ENCODE data around the gene SIDT2.

SIDT2 gene

DNA sequence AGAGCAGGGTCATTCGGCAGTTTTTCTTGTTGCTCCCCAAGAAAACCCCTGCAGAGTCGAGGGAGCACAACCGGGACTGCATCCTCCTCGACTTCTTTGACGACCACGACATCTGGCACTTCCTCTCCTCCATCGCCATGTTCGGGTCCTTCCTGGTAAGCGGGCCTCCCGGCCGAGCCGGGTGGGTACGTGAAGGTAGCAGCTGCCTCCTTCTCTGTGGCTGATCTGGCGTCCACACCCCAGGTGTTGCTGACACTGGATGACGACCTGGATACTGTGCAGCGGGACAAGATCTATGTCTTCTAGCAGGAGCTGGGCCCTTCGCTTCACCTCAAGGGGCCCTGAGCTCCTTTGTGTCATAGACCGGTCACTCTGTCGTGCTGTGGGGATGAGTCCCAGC is 17.2 kb downstream of the SIDT2 start:
- Histone ChIP-seq H3K36me3 (peaks cover under 1% of the 10 kb centered on the region), H3K4me1 (no peaks in the 10 kb centered on the region), H3K4me3 (ENCODE audit: low read depth, low read length) (no peak overlapping the region), H3K27me3 (no peaks in the 10 kb centered on the region), H3K9me3 (no peaks in the 10 kb centered on the region)
- TF ChIP-seq, protein P1, sequence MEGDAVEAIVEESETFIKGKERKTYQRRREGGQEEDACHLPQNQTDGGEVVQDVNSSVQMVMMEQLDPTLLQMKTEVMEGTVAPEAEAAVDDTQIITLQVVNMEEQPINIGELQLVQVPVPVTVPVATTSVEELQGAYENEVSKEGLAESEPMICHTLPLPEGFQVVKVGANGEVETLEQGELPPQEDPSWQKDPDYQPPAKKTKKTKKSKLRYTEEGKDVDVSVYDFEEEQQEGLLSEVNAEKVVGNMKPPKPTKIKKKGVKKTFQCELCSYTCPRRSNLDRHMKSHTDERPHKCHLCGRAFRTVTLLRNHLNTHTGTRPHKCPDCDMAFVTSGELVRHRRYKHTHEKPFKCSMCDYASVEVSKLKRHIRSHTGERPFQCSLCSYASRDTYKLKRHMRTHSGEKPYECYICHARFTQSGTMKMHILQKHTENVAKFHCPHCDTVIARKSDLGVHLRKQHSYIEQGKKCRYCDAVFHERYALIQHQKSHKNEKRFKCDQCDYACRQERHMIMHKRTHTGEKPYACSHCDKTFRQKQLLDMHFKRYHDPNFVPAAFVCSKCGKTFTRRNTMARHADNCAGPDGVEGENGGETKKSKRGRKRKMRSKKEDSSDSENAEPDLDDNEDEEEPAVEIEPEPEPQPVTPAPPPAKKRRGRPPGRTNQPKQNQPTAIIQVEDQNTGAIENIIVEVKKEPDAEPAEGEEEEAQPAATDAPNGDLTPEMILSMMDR (IDR thresholded peaks at IDR 0.05; ENCODE audit: low read depth, low read length) = no peak
- DNase-seq = no peak

DNA sequence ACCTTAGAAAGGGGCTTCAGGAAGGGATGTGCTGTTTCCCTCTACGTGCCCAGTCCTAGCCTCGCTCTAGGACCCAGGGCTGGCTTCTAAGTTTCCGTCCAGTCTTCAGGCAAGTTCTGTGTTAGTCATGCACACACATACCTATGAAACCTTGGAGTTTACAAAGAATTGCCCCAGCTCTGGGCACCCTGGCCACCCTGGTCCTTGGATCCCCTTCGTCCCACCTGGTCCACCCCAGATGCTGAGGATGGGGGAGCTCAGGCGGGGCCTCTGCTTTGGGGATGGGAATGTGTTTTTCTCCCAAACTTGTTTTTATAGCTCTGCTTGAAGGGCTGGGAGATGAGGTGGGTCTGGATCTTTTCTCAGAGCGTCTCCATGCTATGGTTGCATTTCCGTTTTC is 18.5 kb downstream of the SIDT2 start:
- no peak for DNase-seq
- H3K27me3 ChIP-seq = no peaks in the 10 kb centered on the region
- TF ChIP-seq, protein P1 (IDR thresholded peaks at IDR 0.05; ENCODE audit: low read depth, low read length) = no peak
- H3K36me3 ChIP-seq = no peaks in the 10 kb centered on the region; the same call in 1 of the 2 replicates
- no peaks in the 10 kb centered on the region for H3K9me3 ChIP-seq
- no peaks in the 10 kb centered on the region for H3K4me1 ChIP-seq
- no peak overlapping the region for H3K4me3 ChIP-seq (ENCODE audit: low read depth, low read length)

DNA sequence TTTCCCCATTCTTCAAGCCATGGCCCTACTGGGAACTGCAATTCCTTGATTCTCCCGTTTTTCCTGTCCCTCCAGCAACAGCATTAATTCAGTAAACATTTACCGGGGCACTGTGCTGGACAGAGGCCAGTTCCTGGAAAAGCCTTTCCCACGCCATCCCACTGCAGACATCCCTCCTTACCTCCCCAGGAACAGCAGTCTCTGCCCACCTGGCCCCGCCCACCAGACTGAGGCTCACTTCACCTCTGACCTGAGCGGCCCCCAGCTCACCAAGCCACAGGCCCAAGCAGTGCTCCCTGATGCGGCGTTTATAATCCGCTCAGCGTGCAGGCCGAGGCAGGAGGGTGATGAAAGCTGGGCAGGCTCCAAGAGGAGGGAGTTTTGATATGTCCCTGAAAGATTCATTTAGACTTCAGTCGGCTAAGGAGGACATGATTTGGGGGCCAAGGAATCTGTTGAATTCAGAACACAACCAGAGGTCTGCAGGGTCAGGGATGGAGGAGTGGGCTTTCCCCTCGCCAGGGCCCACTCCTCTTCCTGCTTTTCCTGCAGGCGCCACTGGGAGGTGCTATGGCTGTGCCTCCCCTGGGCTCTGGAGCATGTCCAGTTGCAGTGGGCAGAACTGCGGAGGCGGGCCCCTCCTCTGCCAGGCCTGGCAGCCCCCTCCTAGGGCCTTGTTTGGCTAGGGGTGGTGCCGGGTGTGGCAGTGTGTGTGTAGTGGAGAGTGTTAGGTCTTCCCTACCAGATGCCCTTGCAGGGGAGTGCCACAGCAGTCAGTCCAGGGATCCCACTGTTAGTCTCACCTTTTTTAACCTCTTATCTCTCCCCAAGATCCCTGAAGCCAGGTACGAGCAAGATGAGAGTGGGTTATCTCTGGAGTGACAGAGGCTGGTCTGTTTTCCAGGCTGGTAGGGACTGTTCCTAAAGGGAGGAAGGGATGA is 19.2 kb downstream of the SIDT2 start:
- no peak overlapping the region for H3K4me3 ChIP-seq (ENCODE audit: low read depth, low read length)
- peak; percentile 49 for DNase-seq

DNA sequence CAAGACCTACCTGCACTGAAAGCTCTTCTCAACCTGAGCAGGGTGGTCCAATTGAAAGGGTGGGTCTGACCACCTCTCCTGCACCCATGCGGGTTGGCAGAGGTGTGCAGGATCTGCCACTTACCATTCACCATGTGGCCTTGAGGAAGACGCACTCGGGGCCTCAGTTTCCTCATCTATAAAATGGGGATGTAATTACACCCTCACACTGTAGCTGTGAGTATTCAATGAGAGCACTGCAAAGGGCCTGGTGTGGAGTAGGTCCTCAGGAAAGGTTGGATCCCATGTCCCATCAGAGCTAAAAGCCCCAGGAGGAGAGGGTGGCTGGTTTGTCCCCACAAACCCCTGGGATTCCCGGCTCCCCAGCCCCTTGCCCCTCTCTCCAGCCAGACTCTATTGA is 20.1 kb downstream of the SIDT2 start:
- no peak overlapping the region for H3K4me3 ChIP-seq (ENCODE audit: low read depth, low read length)

More for the DNA sequence above, 19.2 kb downstream of the SIDT2 start:
- TF ChIP-seq, protein P1 (IDR thresholded peaks at IDR 0.05; ENCODE audit: low read depth, low read length) = peak; percentile 63
- H3K9me3 ChIP-seq = no peaks in the 10 kb centered on the region
- no peaks in the 10 kb centered on the region for H3K4me1 ChIP-seq
- no peaks in the 10 kb centered on the region for H3K27me3 ChIP-seq
- no peaks in the 10 kb centered on the region; the same call in 1 of the 2 replicates for H3K36me3 ChIP-seq

DNA sequence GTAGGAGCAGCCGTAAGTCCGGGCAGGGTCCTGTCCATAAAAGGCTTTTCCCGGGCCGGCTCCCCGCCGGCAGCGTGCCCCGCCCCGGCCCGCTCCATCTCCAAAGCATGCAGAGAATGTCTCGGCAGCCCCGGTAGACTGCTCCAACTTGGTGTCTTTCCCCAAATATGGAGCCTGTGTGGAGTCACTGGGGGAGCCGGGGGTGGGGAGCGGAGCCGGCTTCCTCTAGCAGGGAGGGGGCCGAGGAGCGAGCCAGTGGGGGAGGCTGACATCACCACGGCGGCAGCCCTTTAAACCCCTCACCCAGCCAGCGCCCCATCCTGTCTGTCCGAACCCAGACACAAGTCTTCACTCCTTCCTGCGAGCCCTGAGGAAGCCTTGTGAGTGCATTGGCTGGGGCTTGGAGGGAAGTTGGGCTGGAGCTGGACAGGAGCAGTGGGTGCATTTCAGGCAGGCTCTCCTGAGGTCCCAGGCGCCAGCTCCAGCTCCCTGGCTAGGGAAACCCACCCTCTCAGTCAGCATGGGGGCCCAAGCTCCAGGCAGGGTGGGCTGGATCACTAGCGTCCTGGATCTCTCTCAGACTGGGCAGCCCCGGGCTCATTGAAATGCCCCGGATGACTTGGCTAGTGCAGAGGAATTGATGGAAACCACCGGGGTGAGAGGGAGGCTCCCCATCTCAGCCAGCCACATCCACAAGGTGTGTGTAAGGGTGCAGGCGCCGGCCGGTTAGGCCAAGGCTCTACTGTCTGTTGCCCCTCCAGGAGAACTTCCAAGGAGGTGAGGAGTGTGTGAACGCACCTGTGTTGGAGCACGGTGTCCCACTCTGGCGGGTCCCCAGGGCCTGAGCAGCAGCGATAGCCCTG is 20.7 kb downstream of the SIDT2 start, which contains the start of gene TAGLN:
Gene TAGLN, plus strand, starts transcription at position 318 of the 863 bp plus-strand sequence. CDS start 3,644 bp downstream, outside the sequence.
- no peaks in the 10 kb centered on the region for H3K4me1 ChIP-seq
- no peaks in the 10 kb centered on the region for H3K27me3 ChIP-seq
- no peak within 1 kb of the TSS for H3K4me3 ChIP-seq (ENCODE audit: low read depth, low read length)
- no peaks in the 10 kb centered on the region for H3K9me3 ChIP-seq
- DNase-seq = no peak
- H3K36me3 ChIP-seq = no peaks in the 10 kb centered on the region; the same call in 1 of the 2 replicates
- TF ChIP-seq, protein P1 (IDR thresholded peaks at IDR 0.05; ENCODE audit: low read depth, low read length) = no peak

More for the DNA sequence above, 20.1 kb downstream of the SIDT2 start:
- no peaks in the 10 kb centered on the region for H3K4me1 ChIP-seq
- TF ChIP-seq, protein P1 (IDR thresholded peaks at IDR 0.05; ENCODE audit: low read depth, low read length) = no peak
- no peaks in the 10 kb centered on the region for H3K27me3 ChIP-seq
- no peak for DNase-seq
- no peaks in the 10 kb centered on the region for H3K9me3 ChIP-seq
- no peaks in the 10 kb centered on the region; the same call in 1 of the 2 replicates for H3K36me3 ChIP-seq
